MM.1S (cell line): ENCODE measurements around the gene SLC22A3.
"Not testable (repeated sequence)": the region's sequence is repeated elsewhere in the genome, so short reads cannot be mapped to it uniquely, and the experiment has no call there.

ENCODE experiments used
- EZH2 ChIP-seq: fragments of 300-600 bp; sonication (generic); optimal IDR thresholded peaks from 2 replicates; pipeline ENCODE3; 2017; ENCODE audit warnings: low read depth, mild to moderate bottlenecking, antibody characterized with exemption, low read length, mixed read lengths
- TF ChIP-seq, protein P1 (sequence below): fragments of 300-600 bp; sonication (generic); IDR thresholded peaks from 2 replicates; pipeline ENCODE4 v1.5.1; 2016; ENCODE audit warnings: antibody characterized with exemption, low read length, mixed read lengths

DNA sequence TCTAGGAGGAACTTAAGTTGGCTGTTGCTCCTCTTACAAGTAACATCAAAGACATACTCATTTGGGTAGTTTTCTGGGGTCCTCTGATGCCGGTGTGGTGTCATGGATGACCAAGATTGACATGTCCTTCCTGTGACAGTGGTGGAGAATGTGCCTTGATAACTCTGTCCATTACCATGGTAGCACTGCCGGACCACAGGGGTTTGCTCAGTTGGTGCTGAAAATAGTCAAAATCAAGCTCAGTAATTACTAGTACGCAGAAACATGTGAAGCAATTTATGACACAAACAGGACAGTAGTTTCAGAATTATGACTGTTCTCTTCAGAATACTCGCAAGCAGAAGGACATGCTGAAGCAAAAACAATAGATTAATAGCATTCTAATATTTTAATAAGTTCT, 128.9 kb downstream of the SLC22A3 start:
- TF ChIP-seq, protein P1, sequence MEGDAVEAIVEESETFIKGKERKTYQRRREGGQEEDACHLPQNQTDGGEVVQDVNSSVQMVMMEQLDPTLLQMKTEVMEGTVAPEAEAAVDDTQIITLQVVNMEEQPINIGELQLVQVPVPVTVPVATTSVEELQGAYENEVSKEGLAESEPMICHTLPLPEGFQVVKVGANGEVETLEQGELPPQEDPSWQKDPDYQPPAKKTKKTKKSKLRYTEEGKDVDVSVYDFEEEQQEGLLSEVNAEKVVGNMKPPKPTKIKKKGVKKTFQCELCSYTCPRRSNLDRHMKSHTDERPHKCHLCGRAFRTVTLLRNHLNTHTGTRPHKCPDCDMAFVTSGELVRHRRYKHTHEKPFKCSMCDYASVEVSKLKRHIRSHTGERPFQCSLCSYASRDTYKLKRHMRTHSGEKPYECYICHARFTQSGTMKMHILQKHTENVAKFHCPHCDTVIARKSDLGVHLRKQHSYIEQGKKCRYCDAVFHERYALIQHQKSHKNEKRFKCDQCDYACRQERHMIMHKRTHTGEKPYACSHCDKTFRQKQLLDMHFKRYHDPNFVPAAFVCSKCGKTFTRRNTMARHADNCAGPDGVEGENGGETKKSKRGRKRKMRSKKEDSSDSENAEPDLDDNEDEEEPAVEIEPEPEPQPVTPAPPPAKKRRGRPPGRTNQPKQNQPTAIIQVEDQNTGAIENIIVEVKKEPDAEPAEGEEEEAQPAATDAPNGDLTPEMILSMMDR = not testable (repeated sequence)
- TF ChIP-seq EZH2 = not testable (repeated sequence)
